GM10847 (cell line): Measurements from ENCODE around the gene ACBD6.

Experiments
- POLR2A ChIP-seq: IDR thresholded peaks from 2 replicates; pipeline ENCODE4 v1.6.1; 2011; ENCODE audit not compliant: insufficient read length; ENCODE audit errors: extremely low read depth

Gene ACBD6

GRCh38 chr1:180372728-180373127 lies 129.6 kb downstream of the ACBD6 start:
- no peak for TF ChIP-seq POLR2A

GRCh38 chr1:180370597-180370996 lies 131.8 kb downstream of the ACBD6 start:
- TF ChIP-seq POLR2A = no peak

- no peak for TF ChIP-seq POLR2A
These were observed 132.2 kb downstream of the ACBD6 start for GRCh38 chr1:180370188-180370587.

- no peak for TF ChIP-seq POLR2A
These were observed 133.3 kb downstream of the ACBD6 start for GRCh38 chr1:180369061-180369460.

GRCh38 chr1:180366371-180367068 lies 135.9 kb downstream of the ACBD6 start:
- no peak for TF ChIP-seq POLR2A

GRCh38 chr1:180365039-180365438 lies 137.3 kb downstream of the ACBD6 start:
- TF ChIP-seq POLR2A = no peak

- TF ChIP-seq POLR2A = no peak
These were observed 139.0 kb downstream of the ACBD6 start for GRCh38 chr1:180363246-180363995.

- TF ChIP-seq POLR2A = no peak
These were observed 141.9 kb downstream of the ACBD6 start for GRCh38 chr1:180360333-180361075.

GRCh38 chr1:180358649-180359048 lies 143.7 kb downstream of the ACBD6 start:
- TF ChIP-seq POLR2A = no peak

GRCh38 chr1:180353945-180354344 lies 148.4 kb downstream of the ACBD6 start:
- TF ChIP-seq POLR2A = no peak

- no peak for TF ChIP-seq POLR2A
These were observed 149.8 kb downstream of the ACBD6 start for GRCh38 chr1:180352588-180352987.

GRCh38 chr1:180352021-180352420 lies 150.4 kb downstream of the ACBD6 start:
- TF ChIP-seq POLR2A = no peak

- TF ChIP-seq POLR2A = no peak
These were observed 157.2 kb downstream of the ACBD6 start for GRCh38 chr1:180345148-180345547.

GRCh38 chr1:180343921-180344769 lies 158.2 kb downstream of the ACBD6 start:
- no peak for TF ChIP-seq POLR2A

GRCh38 chr1:180327089-180327488 lies 175.3 kb downstream of the ACBD6 start:
- TF ChIP-seq POLR2A = no peak

GRCh38 chr1:180312926-180313325 lies 189.5 kb downstream of the ACBD6 start:
- TF ChIP-seq POLR2A = no peak
